ENCODE results near the gene NXF3. TPM values are rescaled to one million over a fixed set of nuclear protein-coding genes. Genes with fewer than 3 reads are reported as not detected.
"Not testable (repeated sequence)": the region's sequence is repeated elsewhere in the genome, so short reads cannot be mapped to it uniquely, and the experiment has no call there.

The NXF3 gene
- total RNA-seq, 1 experiment from 2014 or later: not detected

DNA sequence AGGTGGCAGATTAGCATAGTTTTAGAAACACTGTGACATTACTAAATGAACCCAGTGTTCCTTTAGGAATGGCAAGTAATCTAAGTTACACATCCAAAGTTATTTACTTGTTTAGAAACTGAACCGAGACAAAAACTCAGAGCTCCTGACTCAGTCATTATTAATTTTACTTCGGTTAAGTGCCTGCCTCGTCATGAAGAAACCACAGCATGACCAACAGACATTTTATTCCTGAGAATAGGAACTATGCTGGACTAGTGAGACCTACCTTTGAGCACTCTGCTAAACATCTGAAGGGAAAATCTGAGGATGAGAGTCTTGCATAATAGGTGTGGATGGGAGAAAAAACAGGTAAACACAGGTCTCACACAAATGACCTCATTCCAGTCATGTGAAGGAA, 31.5 kb downstream of the NXF3 start:
- no TSS peak for BruUV-seq (replicated peaks)

DNA sequence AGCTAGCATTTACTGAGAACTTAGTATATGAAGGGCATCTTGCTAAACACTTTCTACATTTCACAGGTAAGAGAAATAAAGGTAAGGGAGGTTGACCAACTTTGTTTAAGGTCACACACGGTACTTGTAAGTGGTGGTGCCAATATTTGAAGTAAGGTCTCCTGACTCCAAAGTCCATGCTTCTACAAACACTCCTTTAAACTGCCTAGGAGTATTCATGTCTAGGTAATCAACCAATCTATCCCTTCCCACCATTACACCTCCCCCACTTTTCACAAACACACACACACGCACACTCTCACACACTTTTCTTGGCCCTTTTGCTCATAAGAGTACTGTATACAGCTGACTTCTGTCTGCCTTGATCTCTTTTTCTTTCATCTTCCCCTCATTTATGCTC, 36.0 kb downstream of the NXF3 start:
- H3K27me3 Mint-ChIP-seq (ENCODE audit: insufficient read depth, unreplicated experiment): peaks cover 44% of the 10 kb centered on the region
- no TSS peak for BruUV-seq (replicated peaks)
- no peaks in the 10 kb centered on the region for H3K36me3 Mint-ChIP-seq (ENCODE audit: insufficient read depth, unreplicated experiment)
- DNase-seq (ENCODE audit: unreplicated experiment): no peak
- H3K9me3 Mint-ChIP-seq (ENCODE audit: unreplicated experiment): no peaks in the 10 kb centered on the region
- no peak overlapping the region for H3K27ac Mint-ChIP-seq (ENCODE audit: low read depth, unreplicated experiment)
- H3K4me3 Mint-ChIP-seq (ENCODE audit: unreplicated experiment): no peak overlapping the region
- ChIA-PET CTCF (interaction anchor here (0.6 kb wide), 1 partner anchor 26 kb away, joined by 4 read pairs; no protein-coding TSS in a partner anchor), POLR2A (no interaction called here)
- no peaks in the 10 kb centered on the region for H3K4me1 Mint-ChIP-seq (ENCODE audit: insufficient read depth, unreplicated experiment)
- intact Hi-C loops (cut with micrococcal nuclease): no loop called here
- TF ChIP-seq, protein P1, sequence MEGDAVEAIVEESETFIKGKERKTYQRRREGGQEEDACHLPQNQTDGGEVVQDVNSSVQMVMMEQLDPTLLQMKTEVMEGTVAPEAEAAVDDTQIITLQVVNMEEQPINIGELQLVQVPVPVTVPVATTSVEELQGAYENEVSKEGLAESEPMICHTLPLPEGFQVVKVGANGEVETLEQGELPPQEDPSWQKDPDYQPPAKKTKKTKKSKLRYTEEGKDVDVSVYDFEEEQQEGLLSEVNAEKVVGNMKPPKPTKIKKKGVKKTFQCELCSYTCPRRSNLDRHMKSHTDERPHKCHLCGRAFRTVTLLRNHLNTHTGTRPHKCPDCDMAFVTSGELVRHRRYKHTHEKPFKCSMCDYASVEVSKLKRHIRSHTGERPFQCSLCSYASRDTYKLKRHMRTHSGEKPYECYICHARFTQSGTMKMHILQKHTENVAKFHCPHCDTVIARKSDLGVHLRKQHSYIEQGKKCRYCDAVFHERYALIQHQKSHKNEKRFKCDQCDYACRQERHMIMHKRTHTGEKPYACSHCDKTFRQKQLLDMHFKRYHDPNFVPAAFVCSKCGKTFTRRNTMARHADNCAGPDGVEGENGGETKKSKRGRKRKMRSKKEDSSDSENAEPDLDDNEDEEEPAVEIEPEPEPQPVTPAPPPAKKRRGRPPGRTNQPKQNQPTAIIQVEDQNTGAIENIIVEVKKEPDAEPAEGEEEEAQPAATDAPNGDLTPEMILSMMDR (IDR thresholded peaks at IDR 0.05; ENCODE audit: unreplicated experiment): no peak

More for the DNA sequence above, 31.5 kb downstream of the NXF3 start:
- intact Hi-C loops (cut with micrococcal nuclease): no loop called here
- TF ChIP-seq, protein P1 (IDR thresholded peaks at IDR 0.05; ENCODE audit: unreplicated experiment): no peak
- DNase-seq (ENCODE audit: unreplicated experiment): no peak
- ChIA-PET POLR2A (no interaction called here), CTCF (no interaction called here)
- Mint-ChIP-seq H3K9me3 (ENCODE audit: unreplicated experiment) (peaks cover 8% of the 10 kb centered on the region), H3K36me3 (ENCODE audit: insufficient read depth, unreplicated experiment) (no peaks in the 10 kb centered on the region), H3K4me3 (ENCODE audit: unreplicated experiment) (no peak overlapping the region), H3K27ac (ENCODE audit: low read depth, unreplicated experiment) (no peak overlapping the region), H3K4me1 (ENCODE audit: insufficient read depth, unreplicated experiment) (no peaks in the 10 kb centered on the region), H3K27me3 (ENCODE audit: insufficient read depth, unreplicated experiment) (peaks cover 44% of the 10 kb centered on the region)

GRCh38 chrX:103052625-103053024, 40.3 kb downstream of the NXF3 start:
- BruUV-seq (replicated peaks): no TSS peak
- H3K27me3 Mint-ChIP-seq (ENCODE audit: insufficient read depth, unreplicated experiment): peaks cover 49% of the 10 kb centered on the region
- TF ChIP-seq, protein P1 (IDR thresholded peaks at IDR 0.05; ENCODE audit: unreplicated experiment): no peak
- intact Hi-C loops (cut with micrococcal nuclease): no loop called here
- no peak overlapping the region for H3K4me3 Mint-ChIP-seq (ENCODE audit: unreplicated experiment)
- ChIA-PET CTCF (no interaction called here), POLR2A (interaction anchor here (0.7 to 1.4 kb wide), 2 partner anchors 73 to 76 kb away, joined by 3 read pairs; no protein-coding TSS in a partner anchor)
- H3K4me1 Mint-ChIP-seq (ENCODE audit: insufficient read depth, unreplicated experiment): no peaks in the 10 kb centered on the region
- peaks cover 5% of the 10 kb centered on the region for H3K36me3 Mint-ChIP-seq (ENCODE audit: insufficient read depth, unreplicated experiment)
- no peaks in the 10 kb centered on the region for H3K9me3 Mint-ChIP-seq (ENCODE audit: unreplicated experiment)
- no peak for DNase-seq (ENCODE audit: unreplicated experiment)
- no peak overlapping the region for H3K27ac Mint-ChIP-seq (ENCODE audit: low read depth, unreplicated experiment)

GRCh38 chrX:103051260-103051789, 41.6 kb downstream of the NXF3 start:
- intact Hi-C loops (cut with micrococcal nuclease): no loop called here
- H3K27ac Mint-ChIP-seq (ENCODE audit: low read depth, unreplicated experiment): no peak overlapping the region

DNA sequence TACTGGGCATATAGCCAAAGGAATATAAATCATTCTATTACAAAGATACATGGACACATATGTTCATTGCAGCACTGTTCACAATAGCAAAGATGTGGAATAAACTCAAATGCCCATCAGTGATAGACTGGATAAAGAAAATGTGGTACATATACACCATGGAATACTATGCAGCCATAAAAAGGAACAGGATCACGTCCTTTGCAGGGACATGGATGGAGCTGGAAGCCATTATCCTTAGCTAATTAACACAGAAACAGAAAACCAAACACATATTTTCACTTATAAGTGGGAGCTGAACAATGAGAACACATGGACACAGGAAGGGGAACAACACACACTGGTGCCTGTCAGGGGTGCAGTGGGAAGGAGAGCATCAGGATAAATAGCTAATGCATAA, 59.6 kb downstream of the NXF3 start:
- H3K9me3 Mint-ChIP-seq (ENCODE audit: unreplicated experiment); DNase-seq (ENCODE audit: unreplicated experiment); H3K36me3 Mint-ChIP-seq (ENCODE audit: insufficient read depth, unreplicated experiment); intact Hi-C loops (cut with micrococcal nuclease); BruUV-seq (replicated peaks); H3K27ac Mint-ChIP-seq (ENCODE audit: low read depth, unreplicated experiment); H3K4me1 Mint-ChIP-seq (ENCODE audit: insufficient read depth, unreplicated experiment); POLR2A ChIA-PET; H3K4me3 Mint-ChIP-seq (ENCODE audit: unreplicated experiment); CTCF ChIA-PET: not testable (repeated sequence)
- peaks cover 11% of the 10 kb centered on the region for H3K27me3 Mint-ChIP-seq (ENCODE audit: insufficient read depth, unreplicated experiment)

More at GRCh38 chrX:103051260-103051789, 41.6 kb downstream of the NXF3 start:
- Mint-ChIP-seq H3K4me3 (ENCODE audit: unreplicated experiment) (no peak overlapping the region), H3K36me3 (ENCODE audit: insufficient read depth, unreplicated experiment) (peaks cover 6% of the 10 kb centered on the region), H3K4me1 (ENCODE audit: insufficient read depth, unreplicated experiment) (no peaks in the 10 kb centered on the region), H3K9me3 (ENCODE audit: unreplicated experiment) (peaks cover 7% of the 10 kb centered on the region), H3K27me3 (ENCODE audit: insufficient read depth, unreplicated experiment) (peaks cover 38% of the 10 kb centered on the region)
- TF ChIP-seq, protein P1 (IDR thresholded peaks at IDR 0.05; ENCODE audit: unreplicated experiment): no peak
- no TSS peak for BruUV-seq (replicated peaks)
- no peak for DNase-seq (ENCODE audit: unreplicated experiment)
- ChIA-PET CTCF (interaction anchor here (0.7 kb wide), 1 partner anchor 85 kb away, joined by 4 read pairs; no protein-coding TSS in a partner anchor), POLR2A (no interaction called here)
